Activated T-cell treated with anti-CD3 and anti-CD28 coated beads for 4 hours (primary cell): ENCODE data around the gene ZNF470.

Source experiments
- DNase-seq: peaks from one replicate; pipeline ENCODE4 v3.0.0-alpha.2; 2020

ZNF470 gene

DNA sequence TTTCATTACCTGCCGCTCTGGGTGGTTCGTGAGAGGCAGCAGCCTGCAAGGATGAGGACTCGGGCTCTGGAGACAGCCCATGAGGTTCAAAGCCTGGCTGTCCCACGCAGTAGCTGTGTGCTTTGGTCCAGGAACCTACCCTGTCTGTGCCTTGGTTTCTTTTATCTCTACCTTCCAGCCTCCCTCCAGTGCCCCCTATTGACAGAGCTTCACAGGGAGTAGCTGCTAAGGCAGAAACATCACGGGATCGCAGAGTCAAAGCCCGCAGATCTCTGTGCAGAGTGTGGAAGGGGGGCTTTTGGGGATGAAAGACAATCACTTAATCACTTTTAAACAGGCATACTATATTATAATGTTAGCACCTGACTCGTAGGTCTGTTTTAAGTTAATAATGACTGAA, 44.0 kb downstream of the ZNF470 start:
- DNase-seq: no peak

DNA sequence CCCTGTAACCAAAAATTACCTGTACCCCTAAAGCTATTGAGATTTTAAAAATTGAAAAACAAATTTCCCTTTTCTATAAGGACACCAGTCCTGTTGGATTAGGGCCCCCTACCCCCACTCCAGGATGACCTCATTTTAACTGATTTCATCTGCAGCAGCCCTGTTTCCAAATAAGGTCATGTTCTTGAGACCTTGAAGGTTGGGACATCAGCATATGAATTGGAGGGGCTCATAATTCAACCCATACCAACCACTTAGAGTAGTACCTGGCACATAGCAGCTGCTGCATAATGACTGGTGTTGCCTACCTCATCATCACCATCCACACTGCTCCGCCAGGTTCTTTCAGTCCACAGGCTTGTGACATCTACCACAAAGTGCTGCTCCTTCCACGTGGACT, 45.5 kb downstream of the ZNF470 start:
- DNase-seq: no peak

DNA sequence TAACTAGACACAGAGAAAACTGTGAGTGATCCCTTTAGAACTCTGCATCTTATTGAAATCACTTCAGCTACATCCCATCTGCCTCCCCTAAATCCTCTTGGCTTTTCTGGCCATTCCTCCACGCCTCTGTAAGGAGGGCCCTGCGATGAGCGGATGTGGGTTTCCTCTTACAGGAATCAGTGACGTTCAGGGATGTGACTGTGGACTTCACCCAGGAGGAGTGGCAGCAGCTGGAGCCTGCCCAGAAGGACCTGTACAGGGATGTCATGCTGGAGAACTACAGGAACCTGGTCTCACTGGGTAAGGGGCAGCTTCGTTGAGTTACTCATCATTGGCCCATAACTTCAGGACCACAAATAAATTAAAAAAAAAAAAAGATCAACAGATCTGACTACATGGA, 46.4 kb downstream of the ZNF470 start:
- no peak for DNase-seq

DNA sequence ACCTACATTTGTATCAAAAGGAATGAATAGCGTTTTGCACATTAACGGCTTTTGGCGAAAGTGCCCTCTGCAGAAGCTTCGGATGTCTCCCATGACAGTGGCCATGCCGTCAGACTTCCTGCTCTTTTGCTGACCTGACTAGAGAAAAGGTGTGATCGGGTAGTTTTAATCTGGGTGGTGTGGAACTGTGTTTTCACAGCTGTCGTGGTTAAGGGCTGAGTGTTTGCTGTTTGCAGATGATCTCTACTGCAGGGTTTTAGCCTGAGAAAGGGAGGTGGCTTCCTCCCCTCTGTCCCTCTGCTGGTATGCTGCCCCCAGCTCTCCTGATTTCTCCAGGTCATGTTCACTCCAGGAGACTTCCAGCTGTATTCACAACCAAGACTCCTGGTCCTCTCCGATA, 50.3 kb downstream of the ZNF470 start:
- no peak for DNase-seq

DNA sequence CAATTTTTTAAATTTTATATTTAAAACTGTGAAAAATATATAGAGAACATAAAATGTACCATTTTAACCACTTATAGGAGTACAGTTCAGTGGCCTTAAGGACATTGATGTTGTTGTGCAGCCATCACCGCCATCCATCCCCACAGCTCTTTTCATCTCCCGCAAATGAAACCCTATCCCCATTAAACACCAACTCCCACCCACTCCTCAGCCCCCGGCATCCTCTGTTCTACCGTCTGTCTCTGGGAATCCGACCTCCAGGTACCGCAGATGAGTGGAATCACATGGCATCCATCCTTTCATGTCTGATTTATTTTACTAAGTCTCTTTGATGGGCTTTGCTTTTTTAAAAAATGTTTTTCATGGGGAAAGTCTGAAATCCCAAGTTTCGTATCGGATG, 51.9 kb downstream of the ZNF470 start:
- DNase-seq: no peak

DNA sequence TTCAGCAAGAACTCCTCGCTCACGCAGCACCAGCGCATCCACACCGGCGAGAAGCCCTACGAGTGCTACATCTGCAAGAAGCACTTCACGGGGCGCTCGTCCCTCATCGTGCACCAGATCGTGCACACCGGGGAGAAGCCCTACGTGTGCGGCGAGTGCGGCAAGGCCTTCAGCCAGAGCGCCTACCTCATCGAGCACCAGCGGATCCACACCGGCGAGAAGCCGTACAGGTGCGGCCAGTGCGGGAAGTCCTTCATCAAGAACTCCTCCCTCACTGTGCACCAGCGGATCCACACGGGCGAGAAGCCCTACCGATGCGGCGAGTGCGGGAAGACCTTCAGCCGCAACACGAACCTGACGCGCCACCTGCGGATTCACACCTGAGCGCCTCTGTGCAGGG, 55.1 kb downstream of the ZNF470 start:
- no peak for DNase-seq

DNA sequence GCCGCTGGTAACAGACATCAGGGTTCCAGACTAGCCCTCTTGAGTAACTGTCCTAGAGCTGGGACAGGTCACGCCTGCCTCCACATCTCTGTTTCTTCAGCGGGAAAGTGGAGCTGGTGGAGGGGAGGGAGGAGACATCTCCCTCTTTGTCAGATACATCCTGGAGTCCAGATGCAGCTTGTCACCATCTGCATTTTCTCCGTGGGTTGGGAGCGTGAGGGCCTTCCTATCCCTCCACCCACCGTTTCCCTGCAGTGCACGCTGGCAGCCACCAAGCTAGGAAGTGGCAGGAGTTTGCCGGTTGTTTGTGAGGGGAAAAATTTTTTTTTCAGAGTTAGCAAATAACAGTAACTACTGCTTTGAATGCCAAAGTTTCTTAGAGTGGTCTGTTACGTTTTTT, 55.7 kb downstream of the ZNF470 start:
- DNase-seq: no peak

DNA sequence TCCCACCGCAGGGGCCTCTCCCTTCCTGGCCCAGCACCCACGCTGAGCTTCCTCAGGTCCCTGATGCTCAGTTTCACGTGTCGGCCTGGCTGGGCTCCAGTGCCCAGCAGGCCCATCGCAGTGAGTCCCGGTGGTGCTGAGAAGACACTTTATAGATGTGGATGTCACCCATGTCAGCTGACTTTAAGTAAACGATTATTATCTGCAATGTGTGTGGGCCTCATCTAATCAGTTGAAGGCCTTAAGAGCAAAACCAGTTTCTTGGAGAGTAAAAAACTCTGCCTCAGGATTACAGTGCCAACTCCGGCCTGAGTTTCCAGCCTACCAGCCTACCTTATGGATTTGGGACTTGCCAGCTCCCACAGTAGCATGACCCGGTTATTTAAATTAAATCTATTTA, 58.4 kb downstream of the ZNF470 start:
- DNase-seq: no peak

DNA sequence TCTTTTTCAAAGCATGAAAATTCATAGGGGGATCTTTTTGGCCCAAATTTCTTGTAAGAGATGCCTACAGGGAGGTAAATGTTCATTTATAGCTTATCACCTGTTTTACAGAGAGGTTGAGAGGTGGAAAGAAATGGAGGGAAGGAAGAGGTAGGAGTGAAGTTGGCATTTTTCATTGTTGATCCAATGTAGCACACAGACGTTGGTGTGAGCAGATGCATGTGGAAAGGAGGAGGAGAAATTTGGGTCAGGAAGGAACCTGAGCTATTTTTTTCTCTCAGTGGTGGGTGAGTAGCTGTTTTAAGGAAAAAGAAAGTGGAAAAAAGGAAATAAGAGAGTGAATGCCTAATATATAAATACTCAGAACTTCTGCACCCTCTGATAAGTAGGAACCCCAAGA, 65.8 kb downstream of the ZNF470 start:
- DNase-seq: no peak

DNA sequence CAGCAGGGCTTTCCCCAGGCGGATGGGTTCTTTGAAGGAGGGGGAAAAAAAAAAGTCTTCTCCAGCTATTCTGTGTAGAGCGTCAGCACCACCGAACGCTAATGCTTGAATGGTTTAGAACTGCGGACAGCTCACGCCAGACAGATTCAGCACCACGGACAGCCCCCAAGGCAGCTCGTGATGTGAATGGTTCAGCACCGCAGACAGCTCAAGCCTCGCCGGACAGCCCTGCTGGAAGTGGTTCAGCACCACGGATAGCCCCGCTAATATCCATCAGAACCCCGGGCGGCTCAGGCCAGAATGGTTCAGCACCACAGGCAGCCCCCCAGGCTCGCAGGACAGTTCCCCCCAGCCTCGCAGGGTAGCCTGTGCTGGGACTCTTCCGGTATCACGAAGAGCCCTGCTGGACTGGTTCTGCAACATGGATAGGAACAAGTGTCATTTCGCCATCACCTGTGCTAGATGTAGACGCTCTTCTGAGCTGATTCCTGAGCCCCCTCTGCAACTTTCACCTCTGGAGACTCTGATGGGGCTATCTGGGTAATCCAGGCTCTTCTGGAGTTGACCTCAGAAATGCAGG, 70.8 kb downstream of the ZNF470 start:
- DNase-seq: no peak
